ENCODE measurements around the gene HMX3. TPM values are rescaled to one million over a fixed set of nuclear protein-coding genes. Genes with fewer than 3 reads are reported as not detected.

Gene HMX3
- total RNA-seq, 1 donor from 2014 or later = not detected

DNA sequence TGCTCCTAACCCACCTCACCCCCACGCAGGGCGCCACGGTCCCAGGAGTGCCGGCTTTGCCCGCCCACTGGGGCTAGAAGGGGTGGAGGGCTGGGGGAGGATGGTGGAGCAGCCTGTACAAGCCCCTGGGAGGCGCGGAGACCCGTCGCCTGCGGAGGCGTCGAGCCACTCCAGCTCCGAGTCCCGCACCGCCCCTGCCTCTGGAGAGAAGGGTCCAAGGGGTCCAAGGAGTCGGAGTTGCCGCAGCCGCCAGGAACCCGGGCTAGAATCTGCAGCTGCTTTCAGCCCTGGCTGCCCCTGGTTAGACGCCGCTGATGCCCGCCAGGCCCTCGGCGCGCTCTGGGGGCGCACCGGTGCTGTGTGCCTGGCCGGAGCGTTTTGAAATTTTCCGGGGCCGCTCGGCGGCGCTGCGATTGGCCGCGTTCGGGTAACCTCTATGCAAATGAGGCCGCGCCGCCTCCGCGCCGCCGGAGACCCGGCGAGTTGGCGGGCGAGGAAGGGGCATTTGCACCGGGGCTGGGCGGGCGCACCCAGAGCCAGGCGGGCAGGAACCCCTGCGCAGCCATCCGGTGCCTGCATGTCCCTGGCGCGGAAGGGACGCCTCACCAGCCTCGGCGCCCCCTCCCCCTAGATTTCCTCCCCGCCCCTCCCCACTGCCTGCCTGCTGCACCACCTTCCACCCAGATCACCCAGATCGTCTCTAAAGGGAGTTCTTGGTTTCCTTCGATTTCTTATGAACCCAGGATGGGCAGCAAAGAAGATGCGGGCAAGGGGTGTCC, 12.1 kb downstream of the HMX3 start, which contains the start of gene HMX2:
HMX2 (plus strand) TSS at position 502 of the 779 bp plus-strand sequence; CDS start at position 745, 243 bp downstream.
- no peak for DNase-seq

GRCh38 chr10:123148414-123149161, 12.8 kb downstream of the HMX3 start:
- no peak for DNase-seq

DNA sequence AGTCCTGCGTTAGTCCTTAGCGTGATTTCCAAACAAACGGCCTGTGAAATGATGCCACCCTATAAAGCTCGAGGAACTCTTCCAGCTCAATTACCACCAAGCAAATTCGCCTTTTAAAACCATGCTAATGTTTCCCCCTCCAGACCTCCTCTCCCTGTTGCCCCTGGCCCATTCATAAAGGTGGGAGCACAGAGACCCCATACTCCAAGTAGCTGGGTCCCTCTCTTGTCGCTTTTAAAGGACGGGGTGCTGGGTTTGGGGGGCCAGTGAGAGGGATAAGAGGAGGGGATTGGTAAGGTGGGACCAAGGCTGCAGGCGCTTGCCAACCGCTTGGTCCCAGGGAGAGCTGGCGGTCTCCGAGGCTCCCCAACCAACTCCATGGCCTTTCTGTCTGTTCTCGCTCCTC, 13.4 kb downstream of the HMX3 start:
- DNase-seq = no peak

DNA sequence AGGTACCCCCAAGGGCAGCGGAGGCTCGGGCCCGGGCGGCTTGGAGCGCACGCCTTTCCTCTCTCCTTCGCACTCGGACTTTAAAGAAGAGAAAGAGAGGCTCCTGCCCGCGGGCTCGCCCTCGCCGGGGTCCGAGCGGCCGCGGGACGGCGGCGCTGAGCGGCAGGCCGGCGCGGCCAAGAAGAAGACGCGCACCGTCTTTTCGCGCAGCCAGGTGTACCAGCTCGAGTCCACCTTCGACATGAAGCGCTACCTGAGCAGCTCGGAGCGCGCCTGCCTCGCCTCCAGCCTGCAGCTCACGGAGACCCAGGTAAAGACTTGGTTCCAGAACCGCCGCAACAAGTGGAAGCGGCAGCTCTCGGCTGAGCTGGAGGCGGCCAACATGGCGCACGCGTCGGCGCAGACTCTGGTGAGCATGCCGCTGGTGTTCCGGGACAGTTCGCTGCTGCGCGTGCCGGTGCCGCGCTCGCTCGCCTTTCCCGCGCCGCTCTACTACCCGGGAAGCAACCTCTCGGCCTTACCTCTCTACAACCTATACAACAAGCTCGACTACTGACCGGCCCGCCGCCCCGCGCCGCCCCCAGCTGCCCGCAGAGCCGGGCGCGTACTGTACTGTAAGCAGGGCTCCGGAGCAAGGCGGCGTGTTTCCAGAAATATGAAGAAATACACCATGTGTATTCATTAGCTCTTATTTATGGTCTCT, 13.9 kb downstream of the HMX3 start:
- DNase-seq = no peak

DNA sequence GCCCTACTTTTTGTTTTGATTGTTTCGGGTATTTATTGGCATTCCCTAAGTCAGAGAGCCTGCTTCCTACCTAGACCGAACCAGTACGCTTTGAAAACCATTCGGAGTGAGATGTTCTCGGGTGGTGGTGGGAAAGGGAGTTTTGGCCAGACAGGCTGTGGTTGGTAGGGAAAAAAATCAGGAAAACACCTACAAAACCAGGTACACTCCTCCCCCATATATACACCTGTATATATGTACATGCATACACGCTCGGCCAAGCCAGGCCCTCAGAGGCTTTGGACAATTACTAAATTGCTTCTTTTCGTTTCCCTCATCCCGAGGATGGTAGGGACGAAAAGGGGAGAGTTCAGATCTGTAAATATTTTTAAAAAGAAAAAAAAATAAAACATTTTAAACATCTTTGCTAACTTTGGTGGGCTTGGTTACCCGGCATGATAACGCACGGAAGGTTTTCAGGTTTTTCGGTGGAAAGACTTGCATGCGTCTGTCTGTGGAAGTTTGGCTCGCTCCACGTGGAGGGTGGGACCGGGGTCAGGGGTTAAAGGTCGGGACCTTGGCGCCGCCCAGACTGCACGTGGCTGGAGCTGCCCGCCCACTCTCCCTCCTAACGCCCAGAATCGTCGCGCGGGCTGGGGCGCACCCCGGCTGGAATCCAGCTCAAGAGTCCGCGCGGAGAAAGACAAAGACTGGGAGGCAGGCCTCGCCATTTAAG, 14.7 kb downstream of the HMX3 start:
- no peak for DNase-seq

- DNase-seq = no peak
Observed at GRCh38 chr10:123150986-123151736, 15.4 kb downstream of the HMX3 start.

- no peak for DNase-seq
Observed at GRCh38 chr10:123151737-123152135, 16.0 kb downstream of the HMX3 start.

GRCh38 chr10:123153486-123154091, 17.8 kb downstream of the HMX3 start:
- DNase-seq = no peak

GRCh38 chr10:123154092-123154710, 18.4 kb downstream of the HMX3 start, which contains the start of gene BUB3:
Gene BUB3 (plus strand): TSS chr10:123154402. CDS start chr10:123154918, 516 bp downstream.
- peak; percentile 100 for DNase-seq

- no peak for DNase-seq
Observed at GRCh38 chr10:123154711-123155505, 19.1 kb downstream of the HMX3 start.

GRCh38 chr10:123156078-123156477, 20.3 kb downstream of the HMX3 start:
- DNase-seq = no peak

- no peak for DNase-seq
Observed at GRCh38 chr10:123157210-123157609, 21.4 kb downstream of the HMX3 start.

GRCh38 chr10:123158682-123159081, 22.9 kb downstream of the HMX3 start:
- DNase-seq = no peak

- DNase-seq = no peak
Observed at GRCh38 chr10:123160311-123160980, 24.7 kb downstream of the HMX3 start.

DNA sequence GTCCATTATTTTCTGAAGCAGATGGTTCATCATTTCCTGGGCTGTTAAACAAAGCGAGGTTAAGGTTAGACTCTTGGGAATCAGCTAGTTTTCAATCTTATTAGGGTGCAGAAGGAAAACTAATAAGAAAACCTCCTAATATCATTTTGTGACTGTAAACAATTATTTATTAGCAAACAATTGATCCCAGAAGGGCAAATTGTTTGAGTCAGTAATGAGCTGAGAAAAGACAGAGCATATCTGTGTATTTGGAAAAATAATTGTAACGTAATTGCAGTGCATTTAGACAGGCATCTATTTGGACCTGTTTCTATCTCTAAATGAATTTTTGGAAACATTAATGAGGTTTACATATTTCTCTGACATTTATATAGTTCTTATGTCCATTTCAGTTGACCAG, 28.5 kb downstream of the HMX3 start:
- no peak for DNase-seq

DNA sequence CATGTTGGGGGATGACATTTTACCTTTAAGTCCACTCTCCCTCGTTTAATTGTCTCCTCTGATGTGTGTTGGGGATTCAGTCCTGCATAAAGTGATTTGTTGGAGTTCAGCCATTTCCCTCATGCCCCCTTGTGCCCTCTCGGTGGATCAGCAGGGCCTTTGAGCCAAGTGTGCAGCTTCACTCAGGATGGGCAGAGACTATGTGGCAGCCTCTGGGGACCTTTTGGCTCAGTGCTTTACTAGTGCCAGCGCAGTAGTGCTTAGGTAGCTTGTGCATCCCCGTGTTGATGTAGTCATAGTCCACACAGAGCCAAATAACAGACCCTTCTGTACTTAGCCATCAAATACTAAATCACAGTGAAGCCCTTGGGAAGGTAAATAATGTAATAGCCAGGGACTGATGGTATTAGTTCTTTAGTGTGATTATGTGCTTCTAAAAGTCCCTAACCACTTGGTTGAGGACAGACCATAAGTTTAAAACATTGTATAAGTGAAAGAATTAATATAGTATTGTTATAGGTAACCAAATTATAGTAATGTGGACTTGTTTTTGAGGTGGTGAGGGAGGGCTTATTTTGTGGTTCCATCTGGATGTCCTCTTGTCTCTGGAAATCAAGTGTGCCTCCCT, 29.8 kb downstream of the HMX3 start:
- DNase-seq = no peak

GRCh38 chr10:123166618-123167017, 30.8 kb downstream of the HMX3 start:
- DNase-seq = no peak

DNA sequence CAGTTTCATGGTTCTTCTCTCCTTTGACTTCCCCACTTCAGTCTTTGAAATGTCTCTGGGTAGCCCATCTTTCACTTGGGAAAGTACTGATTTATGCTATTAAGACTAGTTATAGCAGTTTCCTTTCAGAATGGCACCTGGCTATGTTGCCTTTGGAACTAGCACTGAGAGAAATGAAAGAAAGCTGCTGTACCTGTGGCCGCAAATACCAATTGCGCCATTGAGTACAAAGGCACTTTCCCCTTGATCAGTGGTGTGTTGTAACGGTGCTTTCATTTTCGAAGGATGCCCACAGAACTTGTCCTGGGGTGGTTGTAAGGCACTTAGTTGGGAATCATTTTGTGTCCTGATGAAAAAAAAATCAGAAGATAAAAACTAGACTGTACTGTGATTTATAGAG, 35.2 kb downstream of the HMX3 start:
- DNase-seq = no peak

Measured in skin of body (tissue), 2 donors.